ENCODE results near the gene ANKH.

- TF ChIP-seq CTCF (IDR thresholded peaks at IDR 0.05 in 2 of 3, conservative IDR thresholded peaks at IDR 0.05 in 1 of 3; ENCODE audit: control insufficient read depth in 2 of 3, extremely low read depth in 1 of 3, insufficient read depth in 1 of 3, low read depth in 3 of 3, low read length in 3 of 3), result no peak
- no peak for TF ChIP-seq POLR2A (IDR thresholded peaks at IDR 0.05; ENCODE audit: low read depth, low read length)
- TF ChIP-seq CEBPB (IDR thresholded peaks at IDR 0.05; ENCODE audit: borderline replicate concordance in 1 of 2, low read depth in 2 of 2, low read length in 2 of 2), result no peak
- TF ChIP-seq USF1 (IDR thresholded peaks at IDR 0.05; ENCODE audit: borderline replicate concordance, extremely low read length, insufficient read depth, low read depth, low read length), result no peak
- no peak for TF ChIP-seq NFYB (IDR thresholded peaks at IDR 0.05; ENCODE audit: insufficient read depth, low read depth, low read length)
- TF ChIP-seq TAF1 (IDR thresholded peaks at IDR 0.05; ENCODE audit: borderline replicate concordance, low read depth, low read length), result no peak
- no peak for TF ChIP-seq ELK1 (IDR thresholded peaks at IDR 0.05; ENCODE audit: low read depth, low read length)
- no peak for TF ChIP-seq SIN3A (IDR thresholded peaks at IDR 0.05; ENCODE audit: low read depth, low read length)
- no peak for TF ChIP-seq BRCA1 (IDR thresholded peaks at IDR 0.05; ENCODE audit: low read depth, low read length)
- TF ChIP-seq ZNF274 (IDR thresholded peaks at IDR 0.05; ENCODE audit: insufficient read depth, insufficient read length), result no peak
- no peak for TF ChIP-seq HDGF (IDR thresholded peaks at IDR 0.05)
- TF ChIP-seq EED (IDR thresholded peaks at IDR 0.05; ENCODE audit: low read depth), result no peak
Measured at GRCh38 chr5:14750712-14751111, 120.9 kb downstream of the ANKH start.

Measured in GM12878 (cell line).